GM23248 (cell line): ENCODE results near the gene FBF1. TPM values are rescaled to one million over a fixed set of nuclear protein-coding genes. Genes with fewer than 3 reads are reported as not detected.
"Not testable (repeated sequence)": the region's sequence is repeated elsewhere in the genome, so short reads cannot be mapped to it uniquely, and the experiment has no call there.

Experiments
- DNase-seq: peaks from one replicate; pipeline ENCODE4 v3.0.0-alpha.2; 2015
- H2AFZ ChIP-seq: fragments of 200-600 bp; sonication (generic); 2 replicates; pipeline ENCODE4 v1.6.1; 2016; ENCODE audit warnings: antibody characterized with exemption
- H3F3A ChIP-seq: fragments of 200-600 bp; sonication (generic); 2 replicates; pipeline ENCODE4 v1.6.1; 2016; ENCODE audit warnings: mild to moderate bottlenecking, antibody characterized with exemption, mixed run types; ENCODE audit not compliant: insufficient read depth
- H3K27ac ChIP-seq: fragments of 200-600 bp; sonication (generic); 2 replicates; pipeline ENCODE4 v1.5.1; 2016; ENCODE audit warnings: mild to moderate bottlenecking
- H3K27me3 ChIP-seq: fragments of 200-600 bp; sonication (generic); replicated peaks from 2 replicates; pipeline ENCODE4 v1.6.1; 2016; ENCODE audit warnings: mild to moderate bottlenecking; ENCODE audit not compliant: insufficient read depth
- H3K36me3 ChIP-seq: fragments of 200-600 bp; sonication (generic); 2 replicates; pipeline ENCODE4 v1.6.1; 2016; ENCODE audit warnings: low read depth, mild to moderate bottlenecking
- H3K4me1 ChIP-seq: fragments of 200-600 bp; sonication (generic); 2 replicates; pipeline ENCODE4 v1.6.1; 2016; ENCODE audit warnings: mild to moderate bottlenecking; ENCODE audit not compliant: insufficient read depth
- H3K4me2 ChIP-seq: fragments of 200-600 bp; sonication (generic); one replicate; pipeline ENCODE4 v1.6.1; 2016; ENCODE audit warnings: mild to moderate bottlenecking; ENCODE audit not compliant: unreplicated experiment
- H3K4me3 ChIP-seq: fragments of 200-600 bp; sonication (generic); 2 replicates; pipeline ENCODE4 v1.5.1; 2016; ENCODE audit warnings: mild to moderate bottlenecking
- H3K79me2 ChIP-seq: fragments of 200-600 bp; sonication (generic); 2 replicates; pipeline ENCODE4 v1.6.1; 2016; ENCODE audit warnings: mild to moderate bottlenecking; ENCODE audit not compliant: insufficient read depth
- H3K9ac ChIP-seq: fragments of 200-600 bp; sonication (generic); 2 replicates; pipeline ENCODE4 v1.6.1; 2016; ENCODE audit warnings: mild to moderate bottlenecking
- H3K9me2 ChIP-seq: fragments of 200-600 bp; sonication (generic); 2 replicates; pipeline ENCODE4 v1.6.1; 2016; ENCODE audit warnings: mixed run types, mild to moderate bottlenecking, moderate library complexity; ENCODE audit not compliant: insufficient read depth
- H3K9me3 ChIP-seq: fragments of 200-600 bp; sonication (generic); one replicate; pipeline ENCODE4 v1.6.1; 2017; ENCODE audit warnings: low read depth
- H4K20me1 ChIP-seq: fragments of 200-600 bp; sonication (generic); 2 replicates; pipeline ENCODE4 v1.6.0; 2016; ENCODE audit not compliant: insufficient read depth
- EZH2 ChIP-seq: fragments of 200-600 bp; sonication (generic); IDR thresholded peaks from 2 replicates; pipeline ENCODE4 v1.6.1; 2018; ENCODE audit warnings: antibody characterized with exemption, mild to moderate bottlenecking; ENCODE audit not compliant: insufficient read depth, poor library complexity, severe bottlenecking
- EZH2phosphoT487 ChIP-seq: fragments of 200-600 bp; sonication (generic); IDR thresholded peaks from 2 replicates; pipeline ENCODE4 v1.6.1; 2018; ENCODE audit warnings: antibody characterized with exemption, moderate library complexity, mild to moderate bottlenecking, low read depth; ENCODE audit not compliant: insufficient read depth
- WGBS, 2 experiments: methylation state at CpG; one replicate each; pipeline ENCODE4 v1.1.6; 2015 to 2017; ENCODE audit warnings: low lambda C conversion rate in 2 of 2, low coverage in 1 of 2; ENCODE audit errors: missing lambda C conversion rate in 2 of 2; 5-methylcytosine and 5-hydroxymethylcytosine counted together
- in situ Hi-C: fragments of 300-500 bp; cut with MboI; formaldehyde crosslinking; loops from 2 replicates; pipeline ENCODE4 v1.15.0; 2020
- polyA plus RNA-seq: library from polyadenylated mRNA; unstranded; fragments of >200 nt; fragmentation: Nextera tagmentation; extraction: Ambion mirVana; gene quantifications from 2 replicates; pipeline ENCODE4 v1.2.1, GENCODE V29; 2016
- total RNA-seq: library from RNA; depleted of rRNA; stranded (reverse); fragments of >200 nt; shearing (Covaris generic); gene quantifications from 2 replicates; pipeline ENCODE4 v1.2.3, GENCODE V29; 2014

Gene FBF1
- total and polyA plus RNA-seq, 2 experiments from 2014 or later: 4.3 to 8.3 TPM

DNA sequence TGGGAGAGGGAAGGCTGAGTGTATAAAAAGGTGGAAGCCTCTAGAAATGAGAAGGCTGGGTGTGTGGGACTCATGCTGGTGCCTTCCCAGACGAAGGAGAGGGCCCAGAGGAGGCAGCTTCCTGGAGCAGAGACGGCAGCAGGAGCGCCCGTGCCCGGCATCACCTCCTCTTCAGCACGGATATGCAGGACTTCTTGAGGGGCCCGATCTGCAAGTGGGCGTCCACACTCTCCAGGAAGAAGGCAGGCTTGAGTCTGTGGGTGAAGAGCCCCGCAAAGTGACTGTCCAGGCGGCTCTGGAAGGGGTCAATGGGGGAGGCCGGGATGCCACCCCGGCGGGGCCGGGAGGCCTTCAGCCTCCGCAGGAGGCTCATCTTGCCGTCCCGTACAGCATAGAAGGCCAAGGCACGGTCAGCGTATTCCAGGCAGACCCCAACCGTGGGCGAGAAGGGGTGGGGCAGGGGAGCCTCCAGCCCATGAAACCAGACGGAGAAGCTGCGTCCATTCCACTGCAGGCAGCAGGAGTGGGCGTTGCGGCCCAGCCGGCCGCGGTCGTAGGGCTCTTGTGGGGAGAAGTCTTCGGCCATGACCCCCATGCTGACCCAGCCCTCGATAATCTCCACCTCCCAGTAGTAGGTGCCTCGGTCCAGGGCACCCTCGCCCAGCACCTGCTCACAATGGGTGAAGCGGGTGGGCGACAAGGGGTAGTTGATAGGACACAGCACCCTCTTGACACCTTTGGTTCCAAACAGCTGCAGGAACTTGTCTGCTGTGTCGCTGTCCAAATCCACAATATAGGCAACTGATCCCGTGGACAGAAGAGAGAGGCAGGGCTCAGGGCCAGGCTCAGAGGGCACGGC, 66.3 kb downstream of the FBF1 start:
- Histone ChIP-seq H4K20me1 (no peaks in the 10 kb centered on the region), H3F3A (peaks cover 5% of the 10 kb centered on the region; the same call in 1 of the 2 replicates), H3K36me3 (no peaks in the 10 kb centered on the region), H2AFZ (no peak overlapping the region), H3K9me3 (no peaks in the 10 kb centered on the region), H3K27me3 (peaks cover 7% of the 10 kb centered on the region), H3K9me2 (no peaks in the 10 kb centered on the region), H3K79me2 (no peaks in the 10 kb centered on the region), H3K4me1 (peaks cover 36% of the 10 kb centered on the region), H3K27ac (no peak overlapping the region), H3K4me3 (no peak overlapping the region), H3K9ac (no peak overlapping the region), H3K4me2 (no peak overlapping the region)
- no peak for DNase-seq
- WGBS, 2 experiments: 88 to 91% methylated on average over 30 to 37 of the region's 38 CpGs
- in situ Hi-C loops: no loop called here
- TF ChIP-seq EZH2phosphoT487: no peak
- no peak for TF ChIP-seq EZH2

GRCh38 chr17:75873587-75874322, 67.1 kb downstream of the FBF1 start:
- Histone ChIP-seq H3K27ac (no peak overlapping the region), H3K36me3 (no peaks in the 10 kb centered on the region), H3K9me3 (no peaks in the 10 kb centered on the region), H2AFZ (no peak overlapping the region), H3K9ac (no peak overlapping the region), H3K79me2 (no peaks in the 10 kb centered on the region), H3K4me3 (no peak overlapping the region), H4K20me1 (no peaks in the 10 kb centered on the region), H3K4me1 (peaks cover 44% of the 10 kb centered on the region), H3K9me2 (no peaks in the 10 kb centered on the region), H3K4me2 (no peak overlapping the region), H3F3A (peaks cover 6% of the 10 kb centered on the region; the same call in 1 of the 2 replicates), H3K27me3 (peaks cover 1% of the 10 kb centered on the region; the same call in 1 of the 2 replicates)
- no peak for DNase-seq
- in situ Hi-C loops: no loop called here
- WGBS, 2 experiments: 52 to 55% methylated on average over 11 of the region's 11 CpGs
- TF ChIP-seq EZH2: no peak
- TF ChIP-seq EZH2phosphoT487: no peak

GRCh38 chr17:75872434-75873351, 68.1 kb downstream of the FBF1 start:
- Histone ChIP-seq H3K79me2 (no peaks in the 10 kb centered on the region), H3K9me2 (no peaks in the 10 kb centered on the region), H3K9me3 (no peaks in the 10 kb centered on the region), H3F3A (peaks cover 6% of the 10 kb centered on the region; the same call in 1 of the 2 replicates), H3K4me2 (no peak overlapping the region), H2AFZ (peak overlapping the region; percentile 40), H3K4me1 (peaks cover 45% of the 10 kb centered on the region), H3K4me3 (no peak overlapping the region), H3K36me3 (no peaks in the 10 kb centered on the region), H3K9ac (peak overlapping the region; percentile 67), H4K20me1 (no peaks in the 10 kb centered on the region), H3K27ac (peak overlapping the region; percentile 61), H3K27me3 (no peaks in the 10 kb centered on the region)
- in situ Hi-C loops: no loop called here
- TF ChIP-seq EZH2phosphoT487 (no peak), EZH2 (no peak)
- peak; percentile 93 for DNase-seq
- WGBS, 2 experiments: 24 to 28% methylated on average over 12 to 13 of the region's 13 CpGs

GRCh38 chr17:75870228-75870627, 70.6 kb downstream of the FBF1 start:
- DNase-seq, H3K9me2 ChIP-seq, H4K20me1 ChIP-seq, H3K4me3 ChIP-seq, H3K9me3 ChIP-seq, H3K27me3 ChIP-seq, H3K79me2 ChIP-seq, H3K36me3 ChIP-seq, H3F3A ChIP-seq, in situ Hi-C loops: not testable (repeated sequence)
- peak overlapping the region; percentile 69 for H3K9ac ChIP-seq
- H3K27ac ChIP-seq: peak overlapping the region; percentile 77; the same call in 1 of the 2 replicates
- peaks cover 25% of the 10 kb centered on the region for H3K4me1 ChIP-seq
- H2AFZ ChIP-seq: peak overlapping the region; percentile 78
- WGBS, 2 experiments: 37 to 47% methylated on average over 8 to 10 of the region's 10 CpGs
- peak overlapping the region; percentile 25 for H3K4me2 ChIP-seq
